ENCODE data around the gene PRCC. TPM values are rescaled to one million over a fixed set of nuclear protein-coding genes. Genes with fewer than 3 reads are reported as not detected.

PRCC gene
- total RNA-seq, 1 donor from 2014 or later = 64.4 TPM

- peak; percentile 51 for DNase-seq (ENCODE audit: low spot score)
These were observed 28.0 kb downstream of the PRCC start for GRCh38 chr1:156795374-156795733.

- DNase-seq (ENCODE audit: low spot score) = peak; percentile 26
These were observed 28.5 kb downstream of the PRCC start for GRCh38 chr1:156795787-156796186.

GRCh38 chr1:156796340-156797097, 29.2 kb downstream of the PRCC start:
- peak; percentile 59 for DNase-seq (ENCODE audit: low spot score)

- DNase-seq (ENCODE audit: low spot score) = peak; percentile 59
These were observed 30.0 kb downstream of the PRCC start for GRCh38 chr1:156797212-156797871.

GRCh38 chr1:156801409-156802121, 34.2 kb downstream of the PRCC start:
- peak; percentile 45 for DNase-seq (ENCODE audit: low spot score)

GRCh38 chr1:156802421-156802935, 35.1 kb downstream of the PRCC start:
- DNase-seq (ENCODE audit: low spot score) = peak; percentile 30

GRCh38 chr1:156803086-156803851, 35.9 kb downstream of the PRCC start:
- peak; percentile 60 for DNase-seq (ENCODE audit: low spot score)

GRCh38 chr1:156804026-156804425, 36.7 kb downstream of the PRCC start:
- peak; percentile 30 for DNase-seq (ENCODE audit: low spot score)

GRCh38 chr1:156804572-156805243, 37.4 kb downstream of the PRCC start:
- DNase-seq (ENCODE audit: low spot score) = peak; percentile 51

GRCh38 chr1:156805766-156806511, 38.6 kb downstream of the PRCC start:
- DNase-seq (ENCODE audit: low spot score) = peak; percentile 69

- peak; percentile 60 for DNase-seq (ENCODE audit: low spot score)
These were observed 39.4 kb downstream of the PRCC start for GRCh38 chr1:156806512-156807440.

- DNase-seq (ENCODE audit: low spot score) = peak; percentile 18
These were observed 40.3 kb downstream of the PRCC start for GRCh38 chr1:156807627-156808026.

- DNase-seq (ENCODE audit: low spot score) = peak; percentile 80
These were observed 41.1 kb downstream of the PRCC start for GRCh38 chr1:156808186-156809030.

GRCh38 chr1:156809281-156809680, 41.9 kb downstream of the PRCC start:
- DNase-seq (ENCODE audit: low spot score) = peak; percentile 84

- peak; percentile 62 for DNase-seq (ENCODE audit: low spot score)
These were observed 42.5 kb downstream of the PRCC start for GRCh38 chr1:156809711-156810366.

GRCh38 chr1:156811168-156811567, 43.8 kb downstream of the PRCC start:
- DNase-seq (ENCODE audit: low spot score) = no peak
